Nucleus accumbens (tissue), 56 donors: ENCODE data around the gene AP1G2.
"Not testable (repeated sequence)": the region's sequence is repeated elsewhere in the genome, so short reads cannot be mapped to it uniquely, and the experiment has no call there.

ENCODE experiments used
- DNase-seq, 56 donors: peaks; one replicate each; lab custom pipeline; 2025; lab: John Stamatoyannopoulos, UW

Gene AP1G2

GRCh38 chr14:23601424-23601823, 33.8 kb upstream of the AP1G2 start:
- no peak for DNase-seq

GRCh38 chr14:23600806-23601205, 33.2 kb upstream of the AP1G2 start:
- no peak for DNase-seq

- DNase-seq: no peak
These were observed 32.7 kb upstream of the AP1G2 start for GRCh38 chr14:23600322-23600707.

GRCh38 chr14:23594191-23594590, 26.6 kb upstream of the AP1G2 start:
- not testable (repeated sequence) for DNase-seq

- no peak for DNase-seq
These were observed 22.6 kb upstream of the AP1G2 start for GRCh38 chr14:23590198-23590597.

- no peak for DNase-seq
These were observed 22.0 kb upstream of the AP1G2 start for GRCh38 chr14:23589606-23590005.

- peak in 51 of 56 donors; percentile 29 to 90 (median 73) for DNase-seq
These were observed 21.4 kb upstream of the AP1G2 start for GRCh38 chr14:23588884-23589598.

- not testable (repeated sequence) for DNase-seq
These were observed 17.1 kb upstream of the AP1G2 start for GRCh38 chr14:23584527-23585203.

- not testable (repeated sequence) for DNase-seq
These were observed 16.4 kb upstream of the AP1G2 start for GRCh38 chr14:23583761-23584526.

- DNase-seq: no peak
These were observed 15.5 kb upstream of the AP1G2 start for GRCh38 chr14:23582906-23583760.

- DNase-seq: no peak
These were observed 13.3 kb upstream of the AP1G2 start for GRCh38 chr14:23580948-23581281.

- no peak for DNase-seq
These were observed 12.7 kb upstream of the AP1G2 start for GRCh38 chr14:23580152-23580926.

- no peak for DNase-seq
These were observed 12.1 kb upstream of the AP1G2 start for GRCh38 chr14:23579739-23580138.

- DNase-seq: no peak
These were observed 11.7 kb upstream of the AP1G2 start for GRCh38 chr14:23579311-23579630.

- DNase-seq: peak in 40 of 56 donors; percentile 29 to 88 (median 65)
These were observed 11.1 kb upstream of the AP1G2 start, which contains the start of gene JPH4 for GRCh38 chr14:23578560-23579310. Gene JPH4 (minus strand): TSS chr14:23578790. CDS start chr14:23577453, 1,337 bp downstream.

GRCh38 chr14:23577710-23578392, 10.3 kb upstream of the AP1G2 start:
- DNase-seq: peak in 2 of 56 donors; percentile 55 to 61

GRCh38 chr14:23577004-23577681, 9.6 kb upstream of the AP1G2 start:
- DNase-seq: peak in 3 of 56 donors; percentile 40 to 51 (median 44)
